Keratinocyte (primary cell): ENCODE measurements around the gene PDE3A.

Experiments
- CTCF ChIP-seq, 3 experiments: IDR thresholded peaks in 1 of 3; conservative IDR thresholded peaks in 1 of 3; optimal IDR thresholded peaks in 1 of 3; 2 replicates in 2 of 3; 3 replicates in 1 of 3; pipeline versions ENCODE3 to v1.5.1; 2011; ENCODE audit warnings: low read length in 3 of 3, mild to moderate bottlenecking in 3 of 3, moderate library complexity in 2 of 3, control low read depth in 1 of 3, inconsistent platforms in 1 of 3; ENCODE audit not compliant: insufficient read depth in 2 of 3; ENCODE audit errors: extremely low read depth in 1 of 3
- EZH2 ChIP-seq: IDR thresholded peaks from one replicate; pipeline ENCODE4 v1.6.1; 2012; ENCODE audit warnings: inconsistent platforms, mild to moderate bottlenecking, low read length, moderate library complexity

- no peak for TF ChIP-seq CTCF (optimal IDR thresholded peaks at IDR 0.05 in 1 of 3, IDR thresholded peaks at IDR 0.05 in 1 of 3, conservative IDR thresholded peaks at IDR 0.05 in 1 of 3; ENCODE audit: extremely low read depth in 1 of 3, insufficient read depth in 2 of 3, low read length in 3 of 3)
- TF ChIP-seq EZH2: no peak
Observed at GRCh38 chr12:20585913-20586312, 217.6 kb downstream of the PDE3A start.
